Activated T-cell treated with anti-CD3 and anti-CD28 coated beads, Interleukin-2, amount 50 U/mL, for 24 hours (primary cell): Measurements from ENCODE around the gene DDRGK1.
A peak's percentile ranks its signal among the peaks of the same experiment; 100 is the strongest.

Experiments used
- DNase-seq: peaks from one replicate; pipeline ENCODE4 v3.0.0-alpha.2; 2020
- H3K27ac Mint-ChIP-seq: 2 replicates; pipeline ENCODE4 v1.8.0; 2020; ENCODE audit warnings: mild to moderate bottlenecking, mixed read lengths
- H3K27me3 Mint-ChIP-seq: 2 replicates; pipeline ENCODE4 v1.8.0; 2020; ENCODE audit warnings: mixed read lengths
- H3K36me3 Mint-ChIP-seq: 2 replicates; pipeline ENCODE4 v1.8.0; 2020; ENCODE audit warnings: low read depth, mixed read lengths
- H3K4me1 Mint-ChIP-seq: 2 replicates; pipeline ENCODE4 v1.8.0; 2020; ENCODE audit warnings: low read depth, mixed read lengths
- H3K4me3 Mint-ChIP-seq: 2 replicates; pipeline ENCODE4 v1.8.0; 2020; ENCODE audit warnings: mild to moderate bottlenecking, moderate library complexity, mixed read lengths
- H3K9me3 Mint-ChIP-seq: 2 replicates; pipeline ENCODE4 v1.8.0; 2020; ENCODE audit warnings: mixed read lengths

Gene DDRGK1

GRCh38 chr20:3210346-3210745, 5.9 kb upstream of the DDRGK1 start:
- no peaks in the 10 kb centered on the region for H3K9me3 Mint-ChIP-seq
- H3K4me3 Mint-ChIP-seq: peak overlapping the region; percentile 100
- peaks cover 23% of the 10 kb centered on the region for H3K4me1 Mint-ChIP-seq
- no peak for DNase-seq
- peaks cover 47% of the 10 kb centered on the region for H3K36me3 Mint-ChIP-seq
- no peaks in the 10 kb centered on the region for H3K27me3 Mint-ChIP-seq
- peak overlapping the region; percentile 98 for H3K27ac Mint-ChIP-seq

- Mint-ChIP-seq H3K9me3 (no peaks in the 10 kb centered on the region), H3K4me1 (peaks cover 23% of the 10 kb centered on the region), H3K4me3 (peak overlapping the region; percentile 100), H3K36me3 (peaks cover 43% of the 10 kb centered on the region), H3K27ac (peak overlapping the region; percentile 98), H3K27me3 (no peaks in the 10 kb centered on the region)
- no peak for DNase-seq
Measured at GRCh38 chr20:3209946-3210317, 5.5 kb upstream of the DDRGK1 start.

GRCh38 chr20:3209257-3209945, 4.9 kb upstream of the DDRGK1 start, which contains the start of gene ITPA:
TSS of gene ITPA (plus strand) at chr20:3209498. CDS start at chr20:3209552, 54 bp downstream.
- Mint-ChIP-seq H3K27me3 (no peaks in the 10 kb centered on the region), H3K9me3 (no peaks in the 10 kb centered on the region), H3K36me3 (peaks cover 40% of the 10 kb centered on the region), H3K27ac (peak within 1 kb of the TSS; percentile 98), H3K4me3 (peak within 1 kb of the TSS; percentile 100), H3K4me1 (peaks cover 24% of the 10 kb centered on the region)
- peak; percentile 81 for DNase-seq

DNA sequence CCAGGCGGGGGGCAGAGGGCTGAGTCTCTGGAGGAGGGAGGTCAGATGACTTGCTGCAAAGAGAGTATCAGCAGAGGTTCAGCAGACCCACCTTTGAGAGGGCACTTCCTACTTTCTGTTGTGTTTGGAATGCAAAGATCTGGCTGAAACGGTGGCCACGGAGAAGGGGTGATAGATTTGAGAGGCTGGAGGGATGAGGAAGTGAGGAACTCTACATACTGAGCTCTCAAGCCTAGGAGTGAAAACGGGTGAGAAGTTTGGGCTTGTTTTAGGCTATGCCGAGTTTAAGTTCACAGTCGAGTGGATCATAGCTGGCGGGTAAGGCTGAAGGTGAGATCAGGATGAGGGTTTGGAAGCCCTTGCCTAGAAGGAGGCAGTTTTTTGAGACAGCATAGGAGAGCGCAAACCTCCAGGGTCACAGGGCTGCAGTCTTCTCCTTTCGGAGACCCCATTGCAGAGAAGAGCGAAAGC, 4.3 kb upstream of the DDRGK1 start:
- Mint-ChIP-seq H3K36me3 (peaks cover 43% of the 10 kb centered on the region), H3K9me3 (no peaks in the 10 kb centered on the region), H3K4me1 (peaks cover 24% of the 10 kb centered on the region), H3K4me3 (peak overlapping the region; percentile 100), H3K27me3 (no peaks in the 10 kb centered on the region), H3K27ac (peak overlapping the region; percentile 98)
- DNase-seq: no peak

GRCh38 chr20:3203315-3204123, 963 bp downstream of the DDRGK1 start:
- Mint-ChIP-seq H3K36me3 (peaks cover 55% of the 10 kb centered on the region), H3K27ac (peak overlapping the region; percentile 98), H3K27me3 (no peaks in the 10 kb centered on the region)

DNA sequence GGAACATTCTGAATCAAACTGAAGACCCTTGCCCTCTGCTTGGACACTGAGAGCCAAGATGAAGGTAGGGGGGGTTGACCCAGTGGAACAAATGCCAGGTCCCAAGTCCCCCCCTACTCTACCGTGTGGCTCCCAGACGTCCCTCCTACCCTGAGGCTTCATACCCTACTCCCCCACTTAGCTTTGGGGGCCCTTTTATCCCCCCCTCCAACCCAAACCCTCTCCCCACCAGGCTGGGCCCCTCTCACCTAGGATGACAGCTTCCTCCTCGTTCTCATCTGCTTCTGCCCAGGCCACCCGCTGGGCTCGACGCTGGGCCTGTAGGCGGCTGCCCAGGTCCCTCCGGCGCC, 1.5 kb downstream of the DDRGK1 start:
- H3K27ac Mint-ChIP-seq: peak overlapping the region; percentile 98
- no peaks in the 10 kb centered on the region for H3K9me3 Mint-ChIP-seq
- no peaks in the 10 kb centered on the region for H3K27me3 Mint-ChIP-seq
- H3K4me1 Mint-ChIP-seq: peaks cover 11% of the 10 kb centered on the region
- H3K4me3 Mint-ChIP-seq: peak overlapping the region; percentile 97
- no peak for DNase-seq
- peaks cover 56% of the 10 kb centered on the region for H3K36me3 Mint-ChIP-seq

More at GRCh38 chr20:3203315-3204123, 963 bp downstream of the DDRGK1 start:
- Mint-ChIP-seq H3K9me3 (no peaks in the 10 kb centered on the region), H3K4me1 (peaks cover 14% of the 10 kb centered on the region), H3K4me3 (peak overlapping the region; percentile 97)
- DNase-seq: peak; percentile 65

DNA sequence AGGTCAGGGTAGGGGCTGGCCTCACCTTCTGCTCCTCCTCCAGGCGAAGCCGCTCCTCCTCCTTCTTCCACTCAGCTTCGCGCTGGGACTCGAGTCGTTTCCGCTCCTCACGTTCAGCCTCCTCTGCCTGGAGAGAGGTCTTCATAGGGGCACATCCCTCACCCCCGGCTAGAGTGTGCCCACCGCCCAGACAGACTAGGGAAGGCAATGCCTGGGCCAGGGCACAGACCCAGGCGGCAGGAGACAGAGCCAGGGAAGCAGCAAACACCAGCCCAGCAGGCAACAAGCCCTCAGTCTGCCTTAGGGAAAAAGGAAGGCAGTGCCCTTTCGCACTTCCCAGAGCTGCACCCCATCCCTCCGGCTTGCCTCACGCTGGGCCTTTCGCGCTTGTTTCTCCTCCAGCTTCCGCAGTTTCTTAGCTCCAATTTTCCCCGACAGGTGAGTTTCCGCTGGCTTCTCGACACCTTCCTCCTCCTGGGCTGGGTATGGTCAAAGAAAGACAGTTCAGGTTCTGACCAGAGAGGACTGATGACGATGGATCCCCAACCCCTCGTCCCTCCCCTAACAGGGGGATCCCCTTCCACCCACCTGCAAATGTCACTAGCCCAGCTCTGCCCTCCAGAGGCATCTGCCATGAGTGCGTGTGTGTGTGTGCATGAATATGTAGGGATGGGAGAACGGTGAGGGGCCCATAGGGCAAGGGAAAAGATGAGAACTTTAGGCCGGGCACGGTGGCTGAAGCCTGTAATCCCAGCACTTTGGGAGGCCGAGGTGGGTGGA, 4.3 kb downstream of the DDRGK1 start:
- Mint-ChIP-seq H3K27me3 (no peaks in the 10 kb centered on the region), H3K36me3 (peaks cover 80% of the 10 kb centered on the region), H3K4me1 (peaks cover 21% of the 10 kb centered on the region), H3K27ac (peak overlapping the region; percentile 23), H3K4me3 (no peak overlapping the region), H3K9me3 (no peaks in the 10 kb centered on the region)
- no peak for DNase-seq

DNA sequence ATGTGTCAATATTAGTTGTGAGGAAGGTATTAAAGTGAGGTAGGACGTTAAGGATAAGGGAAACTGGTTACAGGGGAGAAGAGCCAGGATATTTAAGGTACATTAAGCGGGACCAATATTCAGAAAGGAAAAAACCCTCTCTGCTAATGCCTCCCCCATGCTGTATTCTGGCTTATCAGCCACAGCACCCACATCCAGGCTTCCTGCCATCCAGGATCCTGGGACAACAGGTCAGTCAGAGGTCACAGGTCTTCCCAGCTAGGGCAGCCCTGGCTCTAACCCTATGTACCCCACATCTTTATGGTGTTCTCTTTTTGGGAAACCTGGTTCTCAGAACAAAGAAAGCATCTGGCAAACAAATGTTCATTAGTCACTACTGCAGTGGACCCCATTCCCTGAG, 5.3 kb downstream of the DDRGK1 start:
- Mint-ChIP-seq H3K9me3 (no peaks in the 10 kb centered on the region), H3K27me3 (no peaks in the 10 kb centered on the region), H3K4me3 (no peak overlapping the region), H3K27ac (no peak overlapping the region), H3K4me1 (peaks cover 28% of the 10 kb centered on the region), H3K36me3 (peaks cover 86% of the 10 kb centered on the region)
- no peak for DNase-seq

DNA sequence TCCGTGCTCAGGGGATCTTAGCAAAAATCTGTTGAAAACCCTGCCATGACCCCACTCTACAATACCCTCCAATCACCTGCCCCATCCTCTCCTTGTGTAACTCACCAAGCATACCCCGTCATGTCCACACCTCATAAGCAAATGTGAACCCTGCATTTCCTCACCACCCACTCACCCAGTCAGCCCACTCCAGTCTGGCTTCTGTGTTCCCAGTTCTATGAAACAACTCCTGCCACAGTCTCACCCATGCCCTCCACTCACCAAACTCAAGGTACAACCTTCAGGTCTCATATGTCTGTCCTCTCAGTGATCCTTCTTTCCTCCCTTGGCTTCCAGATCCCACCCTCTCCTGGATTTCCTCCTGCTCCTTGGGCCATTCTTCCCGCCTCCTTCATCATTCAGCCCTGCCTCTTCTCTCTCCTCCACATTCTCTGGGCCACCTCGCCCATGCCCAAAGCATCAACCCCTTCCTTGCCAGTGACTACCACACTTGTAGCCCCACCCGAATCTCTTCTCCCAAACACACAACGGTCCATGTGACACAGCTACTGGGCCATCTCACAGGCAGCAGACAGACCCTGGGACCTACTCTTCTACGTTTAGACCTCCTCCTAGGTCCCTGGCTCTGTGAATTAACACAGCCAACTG, 8.8 kb downstream of the DDRGK1 start:
- no peaks in the 10 kb centered on the region for H3K27me3 Mint-ChIP-seq
- no peaks in the 10 kb centered on the region for H3K9me3 Mint-ChIP-seq
- DNase-seq: no peak
- peaks cover 23% of the 10 kb centered on the region for H3K4me1 Mint-ChIP-seq
- no peak overlapping the region for H3K4me3 Mint-ChIP-seq
- peaks cover 91% of the 10 kb centered on the region for H3K36me3 Mint-ChIP-seq
- peak overlapping the region; percentile 63 for H3K27ac Mint-ChIP-seq

DNA sequence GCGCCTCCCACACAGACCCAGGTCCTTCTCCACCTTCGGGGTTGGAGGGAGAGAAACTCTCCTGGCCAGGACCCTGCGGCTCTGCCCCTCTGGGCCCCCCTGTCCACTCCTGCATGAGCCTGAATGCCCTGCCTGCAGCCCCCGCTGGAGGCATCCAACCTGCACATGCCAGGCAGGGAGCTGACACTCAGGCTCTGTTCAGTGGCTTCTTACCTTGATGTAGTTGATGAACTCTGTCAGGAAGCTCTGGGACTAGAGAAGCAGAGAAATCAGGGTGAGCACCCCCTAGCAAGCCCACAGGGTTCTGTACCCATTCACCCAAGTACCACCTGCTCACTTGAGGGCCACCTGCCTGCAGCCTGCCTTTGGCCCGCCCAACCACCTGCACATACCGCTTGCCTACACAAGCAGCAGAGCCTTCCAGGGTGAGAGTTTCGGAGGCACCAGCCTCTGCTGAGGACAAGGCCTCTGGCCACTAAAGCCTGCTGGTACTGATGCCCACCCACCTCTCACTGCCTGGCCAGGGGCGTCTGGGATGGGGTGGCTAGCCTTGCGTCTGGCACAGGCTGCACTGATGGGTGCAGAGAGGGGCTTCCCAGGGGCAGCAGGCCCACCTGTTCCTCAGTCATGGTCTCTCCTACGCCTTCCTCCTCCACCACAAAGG, 9.7 kb downstream of the DDRGK1 start:
- Mint-ChIP-seq H3K4me3 (no peak overlapping the region), H3K27ac (peak overlapping the region; percentile 63), H3K9me3 (no peaks in the 10 kb centered on the region), H3K4me1 (peaks cover 23% of the 10 kb centered on the region), H3K27me3 (no peaks in the 10 kb centered on the region), H3K36me3 (peaks cover 91% of the 10 kb centered on the region)
- DNase-seq: peak; percentile 36

GRCh38 chr20:3193806-3194616, 10.5 kb downstream of the DDRGK1 start:
- Mint-ChIP-seq H3K9me3 (no peaks in the 10 kb centered on the region), H3K4me3 (no peak overlapping the region), H3K27ac (peak overlapping the region; percentile 52), H3K27me3 (no peaks in the 10 kb centered on the region), H3K36me3 (peaks cover 91% of the 10 kb centered on the region), H3K4me1 (peaks cover 26% of the 10 kb centered on the region)
- DNase-seq: no peak

- Mint-ChIP-seq H3K27ac (peak overlapping the region; percentile 72), H3K9me3 (no peaks in the 10 kb centered on the region), H3K36me3 (peaks cover 90% of the 10 kb centered on the region), H3K27me3 (no peaks in the 10 kb centered on the region), H3K4me1 (peaks cover 26% of the 10 kb centered on the region), H3K4me3 (no peak overlapping the region)
- DNase-seq: no peak
Measured at GRCh38 chr20:3192226-3193015, 12.1 kb downstream of the DDRGK1 start.
